NCI-H2227 (cell line): ENCODE data around the gene SEC14L2.
"Not testable (repeated sequence)": the region's sequence is repeated elsewhere in the genome, so short reads cannot be mapped to it uniquely, and the experiment has no call there.

Source experiments
- DNase-seq: peaks from one replicate; lab custom pipeline; 2025; ENCODE audit not compliant: unreplicated experiment; lab: John Stamatoyannopoulos, UW

Gene SEC14L2

GRCh38 chr22:30375312-30375849, 21.4 kb upstream of the SEC14L2 start:
- DNase-seq: no peak

GRCh38 chr22:30380011-30380410, 16.8 kb upstream of the SEC14L2 start:
- DNase-seq: no peak

- no peak for DNase-seq
These were observed 15.6 kb upstream of the SEC14L2 start for GRCh38 chr22:30381264-30381663.

GRCh38 chr22:30382340-30382739, 14.5 kb upstream of the SEC14L2 start:
- DNase-seq: no peak

- no peak for DNase-seq
These were observed 13.8 kb upstream of the SEC14L2 start for GRCh38 chr22:30383061-30383460.

- DNase-seq: no peak
These were observed 10.9 kb upstream of the SEC14L2 start for GRCh38 chr22:30385942-30386341.

- no peak for DNase-seq
These were observed 10.2 kb upstream of the SEC14L2 start for GRCh38 chr22:30386608-30386959.

GRCh38 chr22:30386960-30387827, 9.6 kb upstream of the SEC14L2 start, which contains the start of gene RNF215:
Gene RNF215, minus strand, starts transcription at chr22:30387411. Its CDS starts 98 bp downstream, at chr22:30387313.
- DNase-seq: peak; percentile 91

- DNase-seq: peak; percentile 54
These were observed 5.7 kb upstream of the SEC14L2 start for GRCh38 chr22:30390974-30391691.

GRCh38 chr22:30392661-30393321, 4.0 kb upstream of the SEC14L2 start:
- DNase-seq: no peak

- DNase-seq: no peak
These were observed 3.5 kb upstream of the SEC14L2 start for GRCh38 chr22:30393322-30393680.

- no peak for DNase-seq
These were observed 2.9 kb upstream of the SEC14L2 start for GRCh38 chr22:30393885-30394284.

- DNase-seq: no peak
These were observed 1.1 kb downstream of the SEC14L2 start for GRCh38 chr22:30397656-30398635.

- DNase-seq: no peak
These were observed 2.2 kb downstream of the SEC14L2 start for GRCh38 chr22:30398685-30399680.

GRCh38 chr22:30399718-30400117, 2.9 kb downstream of the SEC14L2 start:
- DNase-seq: no peak

- no peak for DNase-seq
These were observed 3.3 kb downstream of the SEC14L2 start for GRCh38 chr22:30400159-30400558.

GRCh38 chr22:30401024-30401423, 4.2 kb downstream of the SEC14L2 start:
- DNase-seq: not testable (repeated sequence)

- DNase-seq: no peak
These were observed 5.4 kb downstream of the SEC14L2 start for GRCh38 chr22:30402028-30402765.

GRCh38 chr22:30402766-30403104, 5.9 kb downstream of the SEC14L2 start:
- DNase-seq: not testable (repeated sequence)
